Liver (tissue), 9 donors: Measurements from ENCODE around the gene SENP7. TPM values are rescaled to one million over a fixed set of nuclear protein-coding genes. Genes with fewer than 3 reads are reported as not detected.

ENCODE experiments used
- DNase-seq: peaks from one replicate; pipeline ENCODE4 v3.0.0-alpha.2; 2017; ENCODE audit warnings: low spot score
- H3K27ac ChIP-seq, 2 donors: one replicate each; pipeline ENCODE4 v1.7.0; 2013; ENCODE audit warnings: inconsistent platforms in 2 of 2, low read length in 2 of 2, control low read depth in 1 of 2, low read depth in 1 of 2, mild to moderate bottlenecking in 1 of 2
- H3K27me3 ChIP-seq, 4 donors: one replicate each; pipeline versions ENCODE4 v1.6.1 to v1.7.0; 2013; ENCODE audit warnings: low read length in 3 of 4, inconsistent platforms in 1 of 4, mild to moderate bottlenecking in 1 of 4, moderate library complexity in 1 of 4; ENCODE audit not compliant: control insufficient read depth in 4 of 4, insufficient read depth in 4 of 4
- H3K36me3 ChIP-seq, 4 donors: one replicate each; pipeline versions ENCODE4 v1.6.1 to v1.7.0; 2013; ENCODE audit warnings: low read length in 3 of 4, mild to moderate bottlenecking in 3 of 4, low read depth in 1 of 4, moderate library complexity in 1 of 4; ENCODE audit not compliant: control insufficient read depth in 4 of 4, insufficient read depth in 3 of 4
- H3K4me1 ChIP-seq, 4 donors: one replicate each; pipeline versions ENCODE4 v1.6.1 to v1.7.0; 2013; ENCODE audit warnings: low read length in 3 of 4, mild to moderate bottlenecking in 3 of 4, moderate library complexity in 1 of 4; ENCODE audit not compliant: control insufficient read depth in 4 of 4, insufficient read depth in 4 of 4
- H3K4me3 ChIP-seq, 3 donors: one replicate each; pipeline versions ENCODE4 v1.6.1 to v1.7.0; 2013; ENCODE audit warnings: low read length in 3 of 3, control low read depth in 1 of 3, low read depth in 1 of 3, mild to moderate bottlenecking in 1 of 3
- H3K9ac ChIP-seq, 2 donors: one replicate each; pipeline ENCODE4 v1.7.0; 2013; ENCODE audit warnings: low read length in 2 of 2, mild to moderate bottlenecking in 2 of 2, moderate library complexity in 2 of 2, control low read depth in 1 of 2, low read depth in 1 of 2
- H3K9me3 ChIP-seq, 4 donors: one replicate each; pipeline versions ENCODE4 v1.6.1 to v1.7.0; 2013; ENCODE audit warnings: low read length in 3 of 4; ENCODE audit not compliant: control insufficient read depth in 4 of 4
- ATF3 ChIP-seq: IDR thresholded peaks from 2 replicates; pipeline ENCODE4 v1.6.1; 2016; ENCODE audit warnings: antibody characterized with exemption
- CTCF ChIP-seq: fragments of 150-350 bp; IDR thresholded peaks from 2 replicates; pipeline ENCODE4 v1.5.1; 2017; ENCODE audit warnings: improper control_type of control experiment, low read depth, low read length; ENCODE audit not compliant: missing input control
- EGR1 ChIP-seq, 2 donors: IDR thresholded peaks; 2 replicates each; pipeline ENCODE4 v1.6.1; 2016 to 2018; ENCODE audit warnings: antibody characterized with exemption in 2 of 2, low read depth in 2 of 2
- FOXA1 ChIP-seq: IDR thresholded peaks from 2 replicates; pipeline ENCODE4 v1.6.1; 2016; ENCODE audit warnings: antibody characterized with exemption
- GABPA ChIP-seq, 2 donors: IDR thresholded peaks in 1 of 2; conservative IDR thresholded peaks in 1 of 2; 2 replicates each; pipeline ENCODE4 v1.6.1; 2016; ENCODE audit warnings: antibody characterized with exemption in 2 of 2, mild to moderate bottlenecking in 1 of 2, moderate library complexity in 1 of 2
- HNF4A ChIP-seq, 2 donors: conservative IDR thresholded peaks; 2 replicates each; pipeline ENCODE4 v1.6.1; 2016; ENCODE audit warnings: antibody characterized with exemption in 2 of 2, mild to moderate bottlenecking in 2 of 2
- HNF4G ChIP-seq: IDR thresholded peaks from 2 replicates; pipeline ENCODE4 v1.6.1; 2016; ENCODE audit warnings: antibody characterized with exemption
- MAX ChIP-seq: IDR thresholded peaks from 2 replicates; pipeline ENCODE4 v1.6.1; 2016; ENCODE audit warnings: antibody characterized with exemption
- NR2F2 ChIP-seq: IDR thresholded peaks from 2 replicates; pipeline ENCODE4 v1.6.1; 2016; ENCODE audit warnings: antibody characterized with exemption
- RAD21 ChIP-seq, 2 donors: IDR thresholded peaks; 2 replicates each; pipeline ENCODE4 v1.6.1; 2016; ENCODE audit warnings: antibody characterized with exemption in 2 of 2, mild to moderate bottlenecking in 2 of 2
- REST ChIP-seq: IDR thresholded peaks from 2 replicates; pipeline ENCODE4 v1.6.1; 2016; ENCODE audit warnings: antibody characterized with exemption, mild to moderate bottlenecking
- RXRA ChIP-seq, 2 donors: IDR thresholded peaks; 2 replicates each; pipeline ENCODE4 v1.6.1; 2017 to 2018; ENCODE audit warnings: antibody characterized with exemption in 2 of 2, mild to moderate bottlenecking in 1 of 2
- SP1 ChIP-seq: IDR thresholded peaks from 2 replicates; pipeline ENCODE4 v1.6.1; 2018; ENCODE audit warnings: antibody characterized with exemption, mild to moderate bottlenecking
- TAF1 ChIP-seq: conservative IDR thresholded peaks from 2 replicates; pipeline ENCODE4 v1.6.1; 2016; ENCODE audit warnings: antibody characterized with exemption, mild to moderate bottlenecking
- YY1 ChIP-seq: IDR thresholded peaks from 2 replicates; pipeline ENCODE4 v1.6.1; 2016; ENCODE audit warnings: antibody characterized with exemption, mild to moderate bottlenecking
- ZBTB33 ChIP-seq: IDR thresholded peaks from 2 replicates; pipeline ENCODE4 v1.6.1; 2016; ENCODE audit warnings: antibody characterized with exemption
- WGBS: extraction: QIAGEN DNeasy Blood & Tissue Kit; methylation state at CpG from one replicate; pipeline ENCODE4 v1.1.7; 2013; 5-methylcytosine and 5-hydroxymethylcytosine counted together
- polyA plus RNA-seq, 2 donors: library from polyadenylated mRNA; stranded (reverse) in 1 of 2; unstranded in 1 of 2; fragments of 200-250 nt in 1 of 2; fragments of >200 nt in 1 of 2; fragmentation: Nextera tagmentation in 1 of 2; extraction: Ambion mirVana in 1 of 2; gene quantifications; one replicate each; pipeline versions ENCODE4 v1.2.1 to v1.2.3, GENCODE V29; 2013 to 2015
- total RNA-seq, 2 donors: library from RNA; depleted of rRNA; stranded (reverse); fragments of >200 nt; gene quantifications; one replicate each; pipeline ENCODE4 v1.2.3, GENCODE V29; 2014
- donor health status: healthy.
- donor health status: healthy.
- donor health status: healthy.
- donor health status: healthy.
- donor health status: healthy.

The SENP7 gene
- total and polyA plus RNA-seq, 4 donors, result 1.9 to 18.5 (median 6.8) TPM

GRCh38 chr3:101414121-101414520 is 98.9 kb downstream of the SENP7 start:
- Histone ChIP-seq H3K4me1 (no peaks in the 10 kb centered on the region), H3K9me3 (no peaks in the 10 kb centered on the region), H3K27me3 (no peaks in the 10 kb centered on the region), H3K36me3 (no peaks in the 10 kb centered on the region), H3K4me3 (no peak overlapping the region), H3K27ac (no peak overlapping the region), H3K9ac (no peak overlapping the region)
- TF ChIP-seq HNF4A (conservative IDR thresholded peaks at IDR 0.05), result no peak
- TF ChIP-seq ATF3, result no peak
- no peak for TF ChIP-seq MAX
- no peak for TF ChIP-seq EGR1 (IDR thresholded peaks at IDR 0.05; ENCODE audit: low read depth in 2 of 2)
- no peak for TF ChIP-seq SP1
- TF ChIP-seq RAD21 (IDR thresholded peaks at IDR 0.05), result no peak
- TF ChIP-seq NR2F2, result no peak
- no peak for TF ChIP-seq CTCF
- no peak for TF ChIP-seq FOXA1
- 89% methylated on average over 6 of the region's 6 CpGs for WGBS
- DNase-seq, result no peak

GRCh38 chr3:101413656-101414055 is 99.4 kb downstream of the SENP7 start:
- no peak overlapping the region for H3K4me3 ChIP-seq
- H3K4me1 ChIP-seq, result no peaks in the 10 kb centered on the region
- no peaks in the 10 kb centered on the region for H3K9me3 ChIP-seq
- H3K36me3 ChIP-seq, result no peaks in the 10 kb centered on the region
- TF ChIP-seq RXRA (IDR thresholded peaks at IDR 0.05) (no peak), YY1 (no peak), SP1 (no peak), FOXA1 (no peak), RAD21 (IDR thresholded peaks at IDR 0.05) (no peak)
- no peak overlapping the region for H3K27ac ChIP-seq
- no peaks in the 10 kb centered on the region for H3K27me3 ChIP-seq
- no peak overlapping the region for H3K9ac ChIP-seq
- WGBS, result 95% methylated on average over 2 of the region's 2 CpGs
- DNase-seq, result no peak

- Histone ChIP-seq H3K27me3 (no peaks in the 10 kb centered on the region), H3K4me1 (no peaks in the 10 kb centered on the region), H3K36me3 (peaks cover 0 to 4% (median 0%) of the 10 kb centered on the region in 4 donors), H3K27ac (no peak overlapping the region), H3K9ac (no peak overlapping the region), H3K9me3 (peaks cover 0 to 4% (median 0%) of the 10 kb centered on the region in 4 donors), H3K4me3 (no peak overlapping the region)
- TF ChIP-seq ZBTB33, result no peak
- no peak for TF ChIP-seq REST
- no peak for TF ChIP-seq RXRA (IDR thresholded peaks at IDR 0.05)
- no peak for TF ChIP-seq SP1
- no peak for TF ChIP-seq HNF4A (conservative IDR thresholded peaks at IDR 0.05)
- no peak for TF ChIP-seq GABPA (IDR thresholded peaks at IDR 0.05 in 1 of 2, conservative IDR thresholded peaks at IDR 0.05 in 1 of 2)
- TF ChIP-seq YY1, result no peak
- no peak for TF ChIP-seq NR2F2
- no peak for TF ChIP-seq HNF4G
- TF ChIP-seq FOXA1, result no peak
- TF ChIP-seq ATF3, result no peak
- no peak for TF ChIP-seq RAD21 (IDR thresholded peaks at IDR 0.05)
- TF ChIP-seq TAF1, result no peak
- TF ChIP-seq EGR1 (IDR thresholded peaks at IDR 0.05; ENCODE audit: low read depth in 2 of 2), result no peak
- no peak for DNase-seq
- WGBS, result 73% methylated on average over 1 of the region's 1 CpG
These were observed 121.5 kb downstream of the SENP7 start for GRCh38 chr3:101391413-101391950.
